Smooth muscle cell (in vitro differentiated cells): Measurements from ENCODE around the gene PLCB3. TPM values are rescaled to one million over a fixed set of nuclear protein-coding genes. Genes with fewer than 3 reads are reported as not detected.
A peak's percentile ranks its signal among the peaks of the same experiment; 100 is the strongest.

Source experiments
- DNase-seq: peaks from one replicate; lab custom pipeline; 2025; ENCODE audit not compliant: unreplicated experiment; lab: John Stamatoyannopoulos, UW
- H2AFZ ChIP-seq: fragments of 200-600 bp; sonication (generic); 2 replicates; pipeline ENCODE4 v1.6.0; 2016; ENCODE audit warnings: antibody characterized with exemption, low read depth, mild to moderate bottlenecking
- H3F3A ChIP-seq: fragments of 200-600 bp; sonication (generic); 2 replicates; pipeline ENCODE4 v1.6.0; 2017; ENCODE audit warnings: antibody characterized with exemption, low read depth
- H3K27ac ChIP-seq: fragments of 200-600 bp; sonication (generic); 2 replicates; pipeline ENCODE4 v1.5.1; 2016; ENCODE audit warnings: low read depth, mild to moderate bottlenecking
- H3K27me3 ChIP-seq: fragments of 200-600 bp; sonication (generic); 2 replicates; pipeline ENCODE4 v1.6.1; 2016; ENCODE audit warnings: low read depth, mild to moderate bottlenecking
- H3K36me3 ChIP-seq: fragments of 200-600 bp; sonication (generic); 2 replicates; pipeline ENCODE4 v1.5.1; 2016; ENCODE audit warnings: low read depth
- H3K4me1 ChIP-seq: fragments of 200-600 bp; sonication (generic); 2 replicates; pipeline ENCODE4 v1.5.1; 2016; ENCODE audit warnings: low read depth
- H3K4me2 ChIP-seq: fragments of 200-600 bp; sonication (generic); 2 replicates; pipeline ENCODE4 v1.6.0; 2016; ENCODE audit warnings: mild to moderate bottlenecking
- H3K4me3 ChIP-seq: fragments of 200-600 bp; sonication (generic); 2 replicates; pipeline ENCODE4 v1.5.1; 2016; ENCODE audit warnings: mild to moderate bottlenecking
- H3K79me2 ChIP-seq: fragments of 200-600 bp; sonication (generic); 2 replicates; pipeline ENCODE4 v1.6.0; 2016; ENCODE audit warnings: low read depth, mild to moderate bottlenecking
- H3K9ac ChIP-seq: fragments of 200-600 bp; sonication (generic); 2 replicates; pipeline ENCODE4 v1.6.0; 2016; ENCODE audit warnings: low read depth
- H3K9me3 ChIP-seq: fragments of 200-600 bp; sonication (generic); replicated peaks from 2 replicates; pipeline ENCODE4 v1.5.1; 2016; ENCODE audit warnings: low read depth
- H4K20me1 ChIP-seq: fragments of 200-600 bp; sonication (generic); 2 replicates; pipeline ENCODE4 v1.6.0; 2016; ENCODE audit warnings: low read depth
- WGBS: methylation state at CpG from one replicate; pipeline ENCODE4 v1.1.7; 2016; ENCODE audit warnings: low lambda C conversion rate; 5-methylcytosine and 5-hydroxymethylcytosine counted together
- polyA plus RNA-seq: library from polyadenylated mRNA; unstranded; fragments of >200 nt; fragmentation: Nextera tagmentation; extraction: Ambion mirVana; gene quantifications from 2 replicates; pipeline ENCODE4 v1.2.1, GENCODE V29; 2016
- total RNA-seq: library from RNA; depleted of rRNA; stranded (reverse); fragments of >200 nt; gene quantifications from 2 replicates; pipeline ENCODE4 v1.2.3, GENCODE V29; 2014
- TF ChIP-seq, protein P1 (sequence below): fragments of 200-600 bp; sonication (generic); IDR thresholded peaks from 2 replicates; pipeline ENCODE4 v1.5.1; 2017; ENCODE audit warnings: borderline replicate concordance, mild to moderate bottlenecking, antibody characterized with exemption; ENCODE audit not compliant: insufficient read depth, poor library complexity, severe bottlenecking

Gene PLCB3
- total and polyA plus RNA-seq, 2 experiments from 2014 or later: 15.0 to 15.6 TPM

DNA sequence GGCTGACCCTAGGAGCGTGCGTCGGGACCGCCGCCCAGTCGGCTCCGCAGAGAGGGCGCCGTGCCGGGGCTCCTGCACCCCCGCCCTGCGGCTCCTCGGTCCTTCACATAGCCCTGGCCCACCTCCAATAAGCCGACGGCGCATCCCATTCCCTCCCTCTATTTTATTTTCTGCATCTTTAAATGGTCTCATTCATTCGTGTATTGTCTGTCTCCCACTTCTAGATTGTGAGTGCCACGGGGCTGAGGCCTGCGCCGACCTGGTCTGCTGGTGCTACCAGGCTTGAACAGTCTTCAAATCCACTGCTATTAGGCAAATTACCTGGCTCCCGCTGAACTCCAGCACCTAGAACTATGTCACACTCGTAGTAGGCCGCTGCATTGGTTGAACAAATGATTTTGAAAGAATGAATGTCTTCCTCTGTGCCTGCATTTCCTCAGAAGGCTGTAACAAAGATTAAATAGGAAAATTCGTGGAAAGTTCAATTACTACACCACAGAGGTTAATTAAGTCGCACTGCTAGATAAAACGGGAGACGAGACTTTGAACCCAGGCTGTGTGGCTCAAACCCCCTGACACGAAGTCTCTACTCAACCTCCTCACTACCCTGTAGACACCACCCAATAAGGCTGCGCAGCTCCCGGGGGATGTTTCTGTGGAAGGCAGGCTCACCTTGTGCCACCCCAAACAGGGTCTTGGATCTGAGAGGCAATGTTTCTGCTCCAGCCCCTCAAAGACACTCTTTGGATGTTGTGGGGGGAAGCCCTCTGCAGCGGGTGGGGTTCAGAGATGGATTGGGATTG, 3.4 kb upstream of the PLCB3 start:
- Histone ChIP-seq H3K27me3 (no peaks in the 10 kb centered on the region), H3K4me1 (peaks cover 23% of the 10 kb centered on the region), H3F3A (peaks cover 7% of the 10 kb centered on the region), H3K36me3 (no peaks in the 10 kb centered on the region), H3K9ac (peak overlapping the region; percentile 23), H3K4me3 (peak overlapping the region; percentile 57), H3K9me3 (no peaks in the 10 kb centered on the region), H3K4me2 (peak overlapping the region; percentile 92), H3K79me2 (peaks cover 23% of the 10 kb centered on the region), H3K27ac (peak overlapping the region; percentile 75), H4K20me1 (peaks cover 25% of the 10 kb centered on the region), H2AFZ (no peak overlapping the region)
- 38% methylated on average over 31 of the region's 31 CpGs for WGBS
- DNase-seq: no peak
- TF ChIP-seq, protein P1, sequence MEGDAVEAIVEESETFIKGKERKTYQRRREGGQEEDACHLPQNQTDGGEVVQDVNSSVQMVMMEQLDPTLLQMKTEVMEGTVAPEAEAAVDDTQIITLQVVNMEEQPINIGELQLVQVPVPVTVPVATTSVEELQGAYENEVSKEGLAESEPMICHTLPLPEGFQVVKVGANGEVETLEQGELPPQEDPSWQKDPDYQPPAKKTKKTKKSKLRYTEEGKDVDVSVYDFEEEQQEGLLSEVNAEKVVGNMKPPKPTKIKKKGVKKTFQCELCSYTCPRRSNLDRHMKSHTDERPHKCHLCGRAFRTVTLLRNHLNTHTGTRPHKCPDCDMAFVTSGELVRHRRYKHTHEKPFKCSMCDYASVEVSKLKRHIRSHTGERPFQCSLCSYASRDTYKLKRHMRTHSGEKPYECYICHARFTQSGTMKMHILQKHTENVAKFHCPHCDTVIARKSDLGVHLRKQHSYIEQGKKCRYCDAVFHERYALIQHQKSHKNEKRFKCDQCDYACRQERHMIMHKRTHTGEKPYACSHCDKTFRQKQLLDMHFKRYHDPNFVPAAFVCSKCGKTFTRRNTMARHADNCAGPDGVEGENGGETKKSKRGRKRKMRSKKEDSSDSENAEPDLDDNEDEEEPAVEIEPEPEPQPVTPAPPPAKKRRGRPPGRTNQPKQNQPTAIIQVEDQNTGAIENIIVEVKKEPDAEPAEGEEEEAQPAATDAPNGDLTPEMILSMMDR: no peak

DNA sequence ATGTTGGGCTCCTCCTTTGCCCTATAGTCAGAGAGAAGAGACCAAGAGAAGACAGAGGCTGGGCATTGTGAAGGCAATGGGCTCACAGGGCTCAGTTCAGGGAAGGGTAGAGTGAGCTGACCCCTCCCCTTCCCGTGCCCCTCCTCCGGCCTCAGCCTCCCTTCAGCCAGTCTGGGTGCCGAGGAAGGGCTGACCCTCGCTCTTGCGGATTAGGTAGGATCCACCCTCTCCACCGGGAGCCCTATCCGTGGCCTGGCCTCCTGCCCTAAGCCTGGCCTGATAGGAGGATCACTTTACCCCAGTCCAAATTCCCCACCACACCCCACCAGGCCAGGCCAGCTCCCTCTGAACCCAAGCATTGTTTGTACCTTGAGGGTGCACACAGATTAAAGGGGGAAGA, 2.8 kb upstream of the PLCB3 start:
- peaks cover 23% of the 10 kb centered on the region for H3K4me1 ChIP-seq
- H3K79me2 ChIP-seq: peaks cover 23% of the 10 kb centered on the region
- H3K9ac ChIP-seq: no peak overlapping the region
- WGBS: 59% methylated on average over 6 of the region's 7 CpGs
- peaks cover 25% of the 10 kb centered on the region for H4K20me1 ChIP-seq
- H3K27me3 ChIP-seq: no peaks in the 10 kb centered on the region
- no peak overlapping the region for H3K4me2 ChIP-seq
- H3F3A ChIP-seq: peaks cover 7% of the 10 kb centered on the region
- no peaks in the 10 kb centered on the region for H3K9me3 ChIP-seq
- no peak overlapping the region for H3K27ac ChIP-seq
- DNase-seq: no peak
- H2AFZ ChIP-seq: no peak overlapping the region
- H3K36me3 ChIP-seq: no peaks in the 10 kb centered on the region
- H3K4me3 ChIP-seq: no peak overlapping the region
- TF ChIP-seq, protein P1: no peak

DNA sequence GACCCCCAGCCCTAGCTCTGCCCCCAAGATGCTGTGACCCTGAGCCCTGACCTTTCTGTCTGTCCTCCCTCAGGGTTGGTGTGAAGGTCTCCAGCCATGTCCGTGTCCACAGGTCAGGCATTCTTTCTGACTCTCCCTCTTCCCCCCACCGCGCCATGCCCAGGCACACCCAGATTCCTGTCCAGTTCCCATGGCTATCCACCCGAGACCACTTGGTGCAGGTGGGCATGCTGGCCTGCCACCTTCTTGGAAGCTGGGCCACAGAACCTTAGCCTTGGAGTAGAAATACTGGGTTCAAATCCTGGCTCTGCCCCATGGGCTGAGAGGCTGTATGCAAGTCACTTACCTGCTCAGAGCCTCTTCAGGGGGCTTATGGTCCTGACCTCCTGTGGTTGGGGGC, 2.3 kb upstream of the PLCB3 start:
- TF ChIP-seq, protein P1: no peak
- H3K4me2 ChIP-seq: no peak overlapping the region
- H4K20me1 ChIP-seq: peaks cover 26% of the 10 kb centered on the region
- no peaks in the 10 kb centered on the region for H3K36me3 ChIP-seq
- H3K4me1 ChIP-seq: peaks cover 23% of the 10 kb centered on the region
- no peak overlapping the region for H3K27ac ChIP-seq
- no peak overlapping the region for H3K4me3 ChIP-seq
- peaks cover 23% of the 10 kb centered on the region for H3K79me2 ChIP-seq
- no peak overlapping the region for H2AFZ ChIP-seq
- no peaks in the 10 kb centered on the region for H3K9me3 ChIP-seq
- H3K9ac ChIP-seq: no peak overlapping the region
- peaks cover 4% of the 10 kb centered on the region for H3F3A ChIP-seq
- H3K27me3 ChIP-seq: no peaks in the 10 kb centered on the region
- DNase-seq: no peak
- WGBS: 90% methylated on average over 4 of the region's 4 CpGs
